NCI-H2227 (cell line): ENCODE measurements around the gene IGFBP5.

Experiments
- DNase-seq: peaks from one replicate; lab custom pipeline; 2025; ENCODE audit not compliant: unreplicated experiment; lab: John Stamatoyannopoulos, UW

Gene IGFBP5

GRCh38 chr2:216645636-216645950, 49.8 kb downstream of the IGFBP5 start:
- DNase-seq, result no peak

GRCh38 chr2:216644842-216645635, 50.3 kb downstream of the IGFBP5 start:
- DNase-seq, result peak; percentile 72

GRCh38 chr2:216643986-216644659, 51.2 kb downstream of the IGFBP5 start:
- DNase-seq, result no peak

GRCh38 chr2:216637472-216637871, 57.9 kb downstream of the IGFBP5 start:
- DNase-seq, result no peak

GRCh38 chr2:216636551-216637450, 58.5 kb downstream of the IGFBP5 start:
- DNase-seq, result peak; percentile 66

- DNase-seq, result no peak
These were observed 59.4 kb downstream of the IGFBP5 start for GRCh38 chr2:216635701-216636550.

GRCh38 chr2:216635171-216635570, 60.2 kb downstream of the IGFBP5 start:
- DNase-seq, result peak; percentile 31

- DNase-seq, result no peak
These were observed 60.8 kb downstream of the IGFBP5 start for GRCh38 chr2:216634370-216635148.

- DNase-seq, result peak; percentile 79
These were observed 61.6 kb downstream of the IGFBP5 start for GRCh38 chr2:216633616-216634369.

- peak; percentile 94 for DNase-seq
These were observed 62.3 kb downstream of the IGFBP5 start, which contains the start of gene IGFBP2 for GRCh38 chr2:216632952-216633615. Gene IGFBP2 (plus strand): TSS chr2:216633420. CDS start chr2:216633524, 104 bp downstream.

GRCh38 chr2:216632346-216632951, 62.9 kb downstream of the IGFBP5 start:
- DNase-seq, result no peak

- no peak for DNase-seq
These were observed 65.6 kb downstream of the IGFBP5 start for GRCh38 chr2:216629784-216630183.

- DNase-seq, result no peak
These were observed 68.5 kb downstream of the IGFBP5 start for GRCh38 chr2:216626875-216627245.

- no peak for DNase-seq
These were observed 69.0 kb downstream of the IGFBP5 start for GRCh38 chr2:216626168-216626874.

- no peak for DNase-seq
These were observed 71.1 kb downstream of the IGFBP5 start for GRCh38 chr2:216624251-216624650.

- DNase-seq, result no peak
These were observed 72.8 kb downstream of the IGFBP5 start for GRCh38 chr2:216622526-216622925.
